ENCODE data around the gene PPP4R3B.
A peak's percentile ranks its signal among the peaks of the same experiment; 100 is the strongest.
"Not testable (repeated sequence)": the region's sequence is repeated elsewhere in the genome, so short reads cannot be mapped to it uniquely, and the experiment has no call there.

PPP4R3B gene

DNA sequence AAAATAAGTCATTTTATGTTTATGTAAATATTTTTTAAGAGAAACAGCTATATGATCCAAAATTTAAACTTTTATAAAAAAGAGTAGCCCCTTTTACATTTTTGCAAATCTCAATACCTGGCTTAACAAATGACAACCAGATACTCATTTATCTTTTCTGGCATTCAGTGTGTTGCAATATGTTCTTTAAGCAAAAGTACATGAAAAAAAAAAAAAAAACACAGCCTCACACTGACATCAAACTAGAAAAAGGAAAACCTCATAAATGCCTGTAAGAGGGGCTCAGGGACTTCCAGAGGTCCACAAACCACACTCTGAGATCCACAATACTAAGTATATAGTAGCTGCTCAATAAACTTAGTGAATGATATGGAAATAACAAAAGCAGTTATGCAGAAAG lies 21.9 kb downstream of the PPP4R3B start:
- DNase-seq: no peak

DNA sequence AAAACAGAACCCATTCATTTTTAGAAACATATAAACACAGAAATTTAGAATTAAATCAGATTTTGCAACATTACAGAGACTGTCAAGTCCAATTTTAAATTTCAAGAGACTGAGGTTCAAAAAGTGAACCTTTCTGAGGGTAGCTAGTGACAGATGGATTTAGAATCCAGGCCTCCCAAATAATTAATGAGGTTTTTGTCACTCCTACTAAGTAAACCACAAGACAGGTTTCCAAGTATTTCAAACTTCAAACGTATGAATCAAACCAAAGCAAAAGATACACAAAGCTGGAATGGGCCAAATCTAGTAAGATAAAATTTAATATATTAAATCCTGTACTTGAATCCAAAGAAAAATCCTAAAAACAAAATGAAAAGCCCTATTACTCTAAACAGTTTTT lies 25.3 kb downstream of the PPP4R3B start:
- DNase-seq: no peak

DNA sequence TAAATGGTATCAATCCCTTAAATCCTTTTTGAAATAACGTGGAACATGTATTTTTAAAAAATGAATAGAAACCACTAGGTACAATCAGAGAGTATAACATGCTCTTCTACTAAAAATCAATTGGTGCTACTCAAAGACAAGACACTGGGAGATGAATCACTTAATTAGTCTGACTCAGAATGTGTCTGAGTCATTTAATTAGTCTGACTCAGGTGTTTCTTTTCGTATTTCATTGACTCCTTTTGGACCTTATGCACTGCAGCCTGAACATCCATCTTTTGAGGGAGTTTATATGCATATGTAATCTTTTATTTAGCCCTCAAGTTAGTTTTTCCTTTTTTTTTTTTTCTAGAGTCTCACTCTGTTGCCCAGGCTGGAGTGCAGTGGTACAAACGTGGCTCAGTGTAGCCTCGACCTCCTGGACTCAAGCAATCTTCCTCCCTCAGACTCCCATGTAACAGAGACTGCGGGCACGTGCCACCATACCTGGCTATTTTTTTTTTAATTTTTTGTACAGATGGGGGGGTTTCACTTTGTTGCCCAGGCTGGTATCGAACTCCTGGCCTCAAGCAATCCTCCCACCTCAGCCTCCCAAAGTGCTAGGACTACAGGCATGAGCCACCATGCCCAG lies 26.5 kb downstream of the PPP4R3B start:
- peak in 1 of 5 donors; percentile 71 for DNase-seq

DNA sequence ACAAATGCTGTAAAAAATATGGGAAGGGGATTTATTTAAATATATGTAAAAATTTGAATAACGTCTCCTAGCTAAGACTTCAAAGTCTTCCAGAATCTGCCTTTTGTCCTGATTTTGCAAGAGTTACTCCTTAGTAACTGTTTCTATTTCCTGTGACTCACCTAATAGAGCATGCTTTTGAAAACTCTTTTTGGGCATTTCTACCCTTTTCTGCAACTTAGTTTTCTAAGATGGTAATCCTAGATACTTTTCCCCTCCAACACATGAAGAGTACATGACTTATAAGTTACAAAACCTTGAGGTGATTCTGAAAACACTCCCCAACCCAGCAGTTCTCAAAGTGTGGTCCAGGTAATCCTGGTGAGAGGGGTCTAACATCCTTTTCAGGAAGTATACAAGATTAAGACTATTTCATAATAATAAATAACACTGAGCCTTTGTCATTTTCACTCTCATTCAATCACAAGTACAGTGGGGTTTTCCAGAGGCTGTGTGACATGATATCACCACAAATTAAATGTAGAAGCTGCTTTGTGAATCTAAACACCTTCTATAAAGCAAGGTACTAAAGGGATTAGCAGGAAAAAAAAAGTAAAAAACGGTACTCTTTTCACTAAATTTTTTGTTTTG lies 31.9 kb downstream of the PPP4R3B start:
- no peak for DNase-seq

DNA sequence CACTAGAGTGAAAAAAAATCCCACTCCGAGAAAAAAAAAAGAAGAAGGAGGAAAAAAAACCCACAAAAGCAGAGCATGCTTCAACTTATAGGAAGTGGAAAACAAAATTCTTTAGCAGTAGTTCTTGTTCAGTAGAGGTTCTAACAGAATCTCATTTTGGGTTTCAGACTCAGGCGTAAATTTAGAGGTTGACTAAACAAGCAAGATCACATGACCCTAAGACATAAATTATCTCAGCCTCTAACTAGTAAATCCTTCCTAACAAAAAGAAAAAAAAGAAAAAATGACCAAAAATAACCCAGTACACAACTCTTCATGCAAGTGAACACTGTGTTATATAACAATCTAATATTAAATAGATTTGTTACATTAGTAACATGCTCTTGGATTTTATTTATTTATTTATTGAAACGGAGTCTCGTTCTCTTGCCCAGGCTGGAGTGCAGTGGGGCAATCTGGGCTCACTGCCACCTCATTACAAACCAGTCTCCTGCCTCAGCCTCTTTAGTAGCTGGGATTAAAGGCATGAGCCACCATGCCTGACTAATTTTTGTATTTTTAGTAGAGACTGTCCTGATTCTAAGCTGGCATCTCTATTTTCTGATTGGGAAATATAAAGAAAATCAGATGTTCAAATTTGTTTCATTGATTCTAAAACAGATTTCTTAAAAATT lies 35.4 kb downstream of the PPP4R3B start:
- no peak for DNase-seq

DNA sequence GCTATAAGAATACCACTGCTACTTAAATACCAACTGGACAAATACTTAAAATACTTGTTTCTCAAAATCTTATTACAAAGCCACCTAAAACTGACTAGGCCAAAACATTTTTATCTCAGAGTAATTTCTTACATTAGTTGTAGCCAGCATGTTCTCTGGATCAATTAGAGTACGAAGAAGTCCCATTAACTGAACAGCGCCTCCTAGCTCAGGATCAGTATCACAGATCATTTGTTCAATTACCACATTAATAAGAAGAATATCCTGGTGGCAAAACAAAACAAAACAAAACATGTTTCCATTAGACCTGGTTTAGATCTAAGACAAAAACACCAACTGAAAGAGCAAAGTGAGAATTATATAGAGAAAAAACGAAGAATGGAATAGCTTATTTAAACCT lies 36.0 kb downstream of the PPP4R3B start:
- no peak for DNase-seq

DNA sequence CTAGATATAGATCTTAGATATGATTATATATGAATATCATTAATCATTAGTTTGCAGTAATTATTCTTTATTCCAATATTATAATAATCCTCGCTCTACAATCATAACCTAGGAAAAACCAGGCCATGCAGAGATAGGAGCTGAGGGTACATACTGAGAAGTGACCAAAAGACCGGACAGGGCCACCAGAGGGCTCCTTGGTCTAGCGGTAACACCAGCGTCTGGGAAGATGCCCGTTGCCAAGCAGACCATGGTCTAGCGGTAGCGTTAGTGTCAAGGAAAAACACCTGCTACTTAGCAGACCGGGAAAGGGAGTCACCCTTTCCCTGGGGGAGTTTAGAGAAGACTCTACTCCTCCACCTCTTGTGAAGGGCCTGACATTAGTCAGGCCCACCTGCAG lies 48.4 kb downstream of the PPP4R3B start:
- DNase-seq: not testable (repeated sequence)

DNA sequence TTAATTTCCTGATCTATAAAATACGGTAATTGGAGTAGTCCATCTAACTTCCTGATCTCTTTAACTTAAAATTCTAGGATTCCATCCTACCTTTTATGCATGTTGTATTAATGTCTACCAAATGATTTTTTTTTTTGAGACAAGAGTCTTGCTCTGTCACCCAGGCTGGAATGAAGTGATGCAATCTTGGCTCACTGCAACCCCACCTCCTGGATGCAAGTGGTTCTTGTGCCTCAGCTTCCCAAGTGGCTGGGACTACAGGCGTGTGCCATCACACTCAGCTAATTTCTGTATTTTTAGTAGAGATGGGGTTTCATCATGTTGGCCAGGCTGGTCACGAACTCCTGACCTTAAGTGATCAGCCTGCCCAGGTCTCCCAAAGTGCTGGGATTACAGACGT lies 50.1 kb downstream of the PPP4R3B start:
- DNase-seq: no peak

DNA sequence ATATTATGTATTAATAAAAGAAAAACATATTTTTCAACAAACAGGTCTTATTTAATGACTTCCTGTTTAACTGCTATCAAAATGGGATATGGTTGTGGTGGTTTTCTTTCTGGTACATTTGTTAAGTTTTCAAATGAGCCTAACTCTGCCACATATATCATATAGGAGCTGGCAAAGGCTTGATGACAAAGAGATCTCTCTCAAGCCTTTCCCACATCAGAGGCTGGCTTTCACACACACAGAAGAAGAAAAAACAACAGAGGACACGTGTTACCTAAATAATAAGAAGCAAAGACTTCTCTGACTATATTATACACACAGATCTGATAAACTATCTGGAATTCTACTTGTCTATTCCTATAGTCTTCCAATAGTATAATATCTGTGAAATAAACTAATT lies 51.8 kb downstream of the PPP4R3B start:
- no peak for DNase-seq

DNA sequence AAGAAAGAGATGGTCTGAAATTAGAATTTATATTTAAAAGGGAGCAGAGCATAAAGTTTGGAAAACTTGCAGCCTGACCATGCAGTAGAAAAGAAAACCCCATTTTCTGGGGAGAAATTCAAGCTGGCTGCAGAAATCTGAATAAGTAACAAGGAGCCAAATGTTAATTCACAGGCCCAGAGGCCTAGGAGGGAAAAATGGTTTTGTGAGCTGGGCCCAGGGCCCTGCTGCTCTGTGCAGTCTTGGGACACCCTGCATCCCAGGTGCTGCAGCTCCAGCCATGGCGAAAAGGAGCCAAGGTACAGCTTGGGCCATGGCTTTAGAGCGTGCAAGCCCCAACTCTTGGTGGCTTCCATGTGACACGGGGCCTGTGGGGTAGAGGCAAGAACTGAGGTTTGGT lies 56.6 kb downstream of the PPP4R3B start:
- no peak for DNase-seq

DNA sequence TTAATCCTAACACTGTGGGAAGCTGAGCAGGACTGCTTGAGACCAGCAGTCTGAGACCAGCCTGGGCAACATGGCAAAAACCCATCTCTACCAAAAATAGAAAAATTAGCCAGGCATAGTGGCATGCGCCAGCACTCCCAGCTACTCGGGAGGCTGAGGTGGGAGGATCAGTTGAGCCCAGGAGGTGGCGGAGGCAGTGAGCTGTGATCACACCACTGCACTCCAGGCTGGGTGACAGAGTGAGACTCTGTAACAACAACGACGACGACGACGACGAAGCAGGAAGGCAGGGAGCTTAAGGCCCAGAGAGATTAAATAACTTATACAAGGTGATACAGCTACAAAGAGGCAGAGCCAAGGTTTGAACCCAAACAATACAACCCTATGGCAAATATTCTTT lies 60.6 kb downstream of the PPP4R3B start:
- DNase-seq: no peak

DNA sequence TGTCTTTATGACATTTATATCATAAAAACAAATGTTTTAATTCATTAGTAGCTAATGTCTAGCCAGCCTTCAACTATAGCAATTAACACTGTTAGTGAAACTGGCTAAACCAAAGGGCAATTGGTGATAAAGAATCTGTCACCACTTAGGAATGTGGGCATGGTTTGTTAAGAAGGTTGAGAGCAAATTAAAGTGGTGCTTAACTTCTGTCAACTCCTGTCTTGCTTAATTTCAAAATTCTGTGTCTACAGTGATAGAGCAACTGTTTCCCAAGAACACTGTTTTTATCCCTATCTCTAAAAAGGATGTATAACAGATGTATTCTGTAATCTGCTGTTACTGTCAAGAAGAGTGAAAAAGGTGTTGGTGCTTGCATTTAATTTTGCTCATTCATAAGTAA lies 61.4 kb downstream of the PPP4R3B start:
- DNase-seq: no peak

DNA sequence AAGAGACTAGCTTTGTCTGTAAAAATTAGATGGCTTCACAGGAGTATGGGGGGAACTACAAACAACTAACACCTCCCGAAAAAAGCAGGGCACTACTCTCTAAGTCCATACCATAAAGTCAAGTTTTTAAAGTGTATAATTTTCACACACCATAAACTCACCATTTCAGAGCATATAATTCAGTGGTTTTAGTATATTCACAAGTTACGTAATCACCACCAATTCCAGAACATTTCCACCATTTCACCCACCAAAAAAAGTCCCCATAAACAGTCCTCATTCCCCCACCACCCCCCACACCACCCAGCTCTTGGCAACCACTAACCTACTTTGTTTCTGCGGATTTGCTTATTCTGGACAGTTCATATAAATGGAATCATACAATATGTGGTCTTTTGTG lies 64.1 kb downstream of the PPP4R3B start:
- DNase-seq: no peak

DNA sequence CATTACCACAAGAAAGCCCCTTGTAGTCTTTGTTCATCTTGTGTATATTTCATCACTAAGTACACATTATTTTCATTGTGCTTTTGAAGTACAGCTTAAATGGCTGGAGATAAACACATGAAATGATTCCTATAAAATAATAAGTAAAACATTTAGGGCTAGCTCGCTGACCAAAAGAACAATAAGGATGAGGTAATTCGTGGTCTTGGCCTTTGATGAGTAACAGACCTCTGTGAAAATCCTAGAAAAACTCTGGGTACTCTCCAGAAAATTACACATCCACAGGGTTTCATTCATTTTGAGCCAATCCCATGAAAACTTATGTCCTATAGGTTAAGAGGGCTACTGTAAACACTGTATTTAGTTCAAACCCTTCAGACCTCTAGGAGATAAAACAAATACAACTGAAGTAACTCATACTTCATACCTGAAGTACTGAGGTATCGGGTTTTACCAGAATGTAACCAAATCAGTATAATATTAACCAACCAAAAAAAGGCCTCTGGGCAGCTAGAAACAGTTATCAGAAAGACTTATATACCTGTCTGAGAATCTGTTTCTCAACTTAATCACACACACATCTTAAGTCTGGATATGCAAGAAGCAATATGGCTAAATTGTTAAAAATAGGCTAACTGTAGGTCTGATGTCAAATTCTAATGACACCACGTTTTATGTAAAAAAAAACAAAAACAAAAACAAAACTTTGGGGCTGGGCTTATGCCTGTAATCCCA lies 66.9 kb downstream of the PPP4R3B start:
- no peak for DNase-seq

DNA sequence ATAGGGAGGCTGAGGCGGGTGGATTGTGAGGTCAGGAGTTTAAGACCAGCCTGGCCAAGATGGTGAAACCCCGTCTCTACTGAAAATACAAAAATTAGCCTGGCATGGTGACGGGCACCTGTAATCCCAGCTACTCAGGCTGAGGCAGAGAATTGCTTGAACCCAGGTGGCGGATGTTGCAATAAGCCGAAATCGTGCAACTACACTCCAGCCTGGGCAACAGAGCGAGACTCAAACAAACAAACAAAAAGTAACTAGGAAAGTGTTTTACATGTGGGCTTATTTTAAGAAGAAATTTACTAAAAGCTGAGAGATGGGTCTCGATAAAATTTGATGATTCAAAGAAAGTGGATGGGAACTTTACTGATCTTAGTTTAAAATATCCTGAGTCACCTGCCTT lies 69.7 kb downstream of the PPP4R3B start:
- DNase-seq: not testable (repeated sequence)

DNA sequence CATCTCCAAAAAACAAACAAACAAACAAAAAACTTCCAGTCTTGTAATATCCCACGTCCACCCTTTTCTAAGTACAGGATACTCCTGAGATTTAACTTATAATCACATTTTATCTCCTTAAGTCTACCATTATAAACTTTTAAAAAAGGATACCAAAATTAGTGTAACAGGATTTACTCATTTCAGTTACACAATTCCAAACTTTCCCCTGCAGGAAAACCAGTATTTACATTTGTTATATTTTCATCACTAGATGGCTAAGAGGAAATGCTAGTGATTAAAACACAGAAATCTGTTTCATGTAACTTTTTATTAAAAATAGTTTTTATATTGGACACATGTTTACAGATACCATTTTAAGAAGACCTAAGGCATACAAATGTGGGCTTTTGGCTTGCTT lies 70.4 kb downstream of the PPP4R3B start:
- DNase-seq: no peak

DNA sequence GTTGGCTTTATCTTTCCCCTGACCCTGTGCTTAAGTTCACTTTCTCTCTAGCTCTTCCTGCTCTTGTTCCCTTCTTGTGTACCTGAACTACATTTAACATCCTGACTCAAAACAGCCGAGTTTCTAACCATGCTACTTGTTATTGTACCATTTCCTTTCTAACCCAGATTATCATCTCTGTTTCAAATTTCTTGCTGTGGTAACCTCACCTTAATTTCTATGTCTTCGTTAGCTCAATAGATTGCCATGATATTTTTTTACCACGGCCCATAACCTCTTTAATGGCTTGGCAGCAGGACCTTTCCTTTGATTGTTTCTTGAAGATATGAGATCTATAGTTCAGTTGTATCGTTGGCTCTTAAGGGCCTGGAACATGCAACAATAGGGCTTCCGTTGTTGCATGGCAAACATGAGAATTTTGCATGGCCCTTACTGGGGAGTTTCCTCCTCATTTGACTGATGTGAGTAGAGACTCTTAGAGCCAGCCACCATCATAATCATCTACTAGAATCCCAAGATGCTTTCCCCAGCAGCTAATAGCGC lies 86.8 kb downstream of the PPP4R3B start:
- DNase-seq: peak in 1 of 5 donors; percentile 72

DNA sequence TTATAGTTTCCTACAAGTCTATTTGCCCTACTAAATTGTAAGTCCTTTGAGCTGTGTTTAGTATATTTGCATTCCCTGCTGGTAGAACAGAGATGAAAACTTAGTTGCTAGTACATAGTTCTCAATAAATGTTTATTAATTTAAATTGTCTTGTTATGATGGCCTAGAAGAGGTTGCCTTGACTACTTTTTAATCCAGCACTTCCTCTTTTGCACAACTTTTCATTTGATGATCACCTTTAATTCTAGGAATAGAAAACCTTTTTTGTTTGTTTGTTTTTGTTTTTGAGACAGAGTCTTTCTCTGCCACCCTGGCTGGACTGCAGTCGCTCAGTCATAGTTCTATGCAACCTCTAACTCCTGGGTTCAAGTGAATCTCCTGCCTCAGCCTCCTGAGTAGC lies 91.2 kb downstream of the PPP4R3B start:
- DNase-seq: no peak

DNA sequence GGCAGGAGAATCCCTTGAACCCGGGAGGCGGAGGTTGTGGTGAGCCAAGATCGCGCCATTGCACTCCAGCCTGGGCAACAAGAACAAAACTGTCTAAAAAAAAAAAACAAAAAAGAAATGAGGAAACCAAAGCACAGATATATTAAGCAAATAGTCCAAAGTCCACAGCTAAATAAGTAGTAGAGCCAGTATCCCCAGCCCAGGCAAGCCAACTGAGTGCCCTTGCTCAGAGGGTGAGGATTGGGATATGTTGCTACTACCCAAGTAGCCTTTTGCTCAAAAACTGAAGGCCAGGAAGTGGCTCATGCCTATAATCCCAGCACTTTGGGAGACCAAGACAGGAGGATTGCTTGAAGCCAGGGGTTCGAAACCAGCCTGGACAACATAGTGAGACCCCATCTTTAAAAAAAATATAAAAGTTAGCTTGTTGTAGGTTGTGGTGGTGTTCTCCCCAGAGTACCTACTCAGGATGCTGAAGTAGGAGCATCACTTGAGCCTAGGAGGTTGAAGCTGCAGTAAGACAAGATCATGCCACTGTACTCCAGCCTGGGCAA lies 92.5 kb downstream of the PPP4R3B start:
- no peak for DNase-seq

DNA sequence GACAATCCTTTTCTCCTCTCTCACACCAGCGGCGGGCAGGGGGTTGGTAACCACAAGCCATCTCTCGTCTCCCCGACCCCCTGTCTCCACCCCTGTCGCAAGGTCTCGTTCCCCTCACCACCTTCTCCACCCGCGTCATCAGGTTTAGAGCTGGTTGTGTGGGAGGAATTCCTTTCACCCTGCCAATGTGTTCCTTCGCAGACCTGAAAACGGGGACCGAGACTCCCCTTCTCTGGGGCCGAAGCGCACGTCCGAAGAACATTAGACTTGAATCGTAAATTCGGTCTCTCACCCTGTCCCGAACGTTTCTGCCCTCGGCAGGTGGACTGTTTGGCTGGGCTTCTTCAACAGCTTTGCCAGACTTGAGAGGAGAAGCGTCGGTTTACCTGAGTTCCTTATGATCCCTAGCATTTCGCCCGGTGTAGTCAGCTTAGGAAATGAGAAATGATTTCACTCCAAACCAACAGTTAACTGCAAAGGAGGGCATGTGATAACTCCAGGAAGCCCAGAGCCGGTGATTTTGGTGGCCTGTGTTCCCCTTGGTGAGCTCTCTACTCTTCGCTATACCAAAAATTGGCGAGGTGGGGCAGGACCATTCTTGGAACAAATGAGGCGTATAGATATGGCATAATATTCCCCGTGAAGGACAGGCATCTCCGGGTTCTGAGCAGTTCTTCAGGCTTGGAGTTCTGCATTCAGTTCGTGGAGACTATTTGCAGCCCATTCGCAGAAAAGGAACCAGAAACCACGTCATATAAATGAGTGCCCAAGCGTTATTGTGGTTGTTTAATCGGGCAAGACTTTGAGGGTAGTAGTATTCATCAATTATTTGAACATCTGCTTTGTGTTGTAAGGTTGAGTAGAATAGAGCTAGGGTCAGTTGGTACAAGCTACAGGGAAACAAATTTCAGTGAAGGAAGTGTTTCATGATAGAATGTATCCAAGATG lies 97.2 kb downstream of the PPP4R3B start:
- DNase-seq: peak in 4 of 5 donors; percentile 11 to 27 (median 20)

DNA sequence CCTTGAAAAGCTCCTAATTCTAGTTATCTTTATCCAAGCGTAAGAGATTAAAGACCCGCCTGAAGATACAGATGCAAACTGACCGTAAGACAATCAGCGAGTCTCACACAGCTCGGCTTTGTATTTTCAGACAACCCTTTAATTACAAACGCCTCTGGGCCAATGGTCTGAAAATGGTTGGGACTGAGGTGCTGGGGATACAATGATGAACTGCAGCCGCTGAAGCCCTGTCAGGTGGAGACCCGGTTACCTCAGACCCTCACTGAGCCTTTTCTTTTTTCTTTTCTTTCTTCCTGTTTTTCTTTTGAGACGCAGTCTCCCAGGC lies 98.6 kb downstream of the PPP4R3B start:
- DNase-seq: peak in 2 of 5 donors; percentile 4 to 24
